GM23338 (cell line): ENCODE measurements around the gene ASXL2. TPM values are rescaled to one million over a fixed set of nuclear protein-coding genes. Genes with fewer than 3 reads are reported as not detected.

Source experiments
- ATAC-seq: fragments of 200-7000 bp; cut with Tn5 transposase; 3 replicates; pipeline ENCODE4 v1.9.1; 2020
- DNase-seq: peaks from one replicate; pipeline ENCODE4 v3.0.0-alpha.2; 2015; ENCODE audit warnings: low spot score
- H2AFZ ChIP-seq: fragments of 200-600 bp; sonication (generic); 2 replicates; pipeline ENCODE4 v1.8.0; 2016; ENCODE audit warnings: antibody characterized with exemption, mild to moderate bottlenecking, moderate library complexity
- H3F3A ChIP-seq: fragments of 200-600 bp; sonication (generic); replicated peaks from 2 replicates; pipeline ENCODE4 v1.8.0; 2017; ENCODE audit warnings: antibody characterized with exemption, mixed run types, low read depth
- H3K27ac ChIP-seq: fragments of 200-600 bp; sonication (generic); 2 replicates; pipeline ENCODE4 v1.6.1; 2016; ENCODE audit warnings: low read depth
- H3K27me3 ChIP-seq: fragments of 200-600 bp; sonication (generic); 2 replicates; pipeline ENCODE4 v1.8.0; 2016; ENCODE audit warnings: mild to moderate bottlenecking, mixed run types, moderate library complexity; ENCODE audit not compliant: insufficient read depth
- H3K36me3 ChIP-seq: fragments of 200-600 bp; sonication (generic); 2 replicates; pipeline ENCODE4 v1.8.0; 2016; ENCODE audit warnings: mild to moderate bottlenecking; ENCODE audit not compliant: insufficient read depth
- H3K4me1 ChIP-seq: fragments of 200-600 bp; sonication (generic); 2 replicates; pipeline ENCODE4 v1.8.0; 2016; ENCODE audit warnings: mild to moderate bottlenecking, moderate library complexity; ENCODE audit not compliant: insufficient read depth
- H3K4me2 ChIP-seq: fragments of 200-600 bp; sonication (generic); 2 replicates; pipeline ENCODE4 v1.7.1; 2017; ENCODE audit warnings: mixed run types
- H3K4me3 ChIP-seq: fragments of 200-600 bp; sonication (generic); 2 replicates; pipeline ENCODE4 v1.6.1; 2016; ENCODE audit warnings: mixed run types
- H3K79me2 ChIP-seq: fragments of 200-600 bp; sonication (generic); replicated peaks from 2 replicates; pipeline ENCODE4 v1.8.0; 2017; ENCODE audit warnings: mild to moderate bottlenecking; ENCODE audit not compliant: insufficient read depth
- H3K9me2 ChIP-seq: fragments of 200-600 bp; sonication (generic); 2 replicates; pipeline ENCODE4 v1.8.0; 2017; ENCODE audit not compliant: insufficient read depth
- H4K20me1 ChIP-seq: fragments of 200-600 bp; sonication (generic); replicated peaks from 2 replicates; pipeline ENCODE4 v1.8.0; 2017; ENCODE audit warnings: mild to moderate bottlenecking; ENCODE audit not compliant: insufficient read depth
- H3K27ac Mint-ChIP-seq: 2 replicates; pipeline ENCODE4 v1.8.0; 2020; ENCODE audit warnings: inconsistent platforms, mild to moderate bottlenecking, moderate library complexity, mixed read lengths
- H3K27me3 Mint-ChIP-seq: 3 replicates; pipeline ENCODE4 v1.8.0; 2022; ENCODE audit warnings: low read depth, mild to moderate bottlenecking, moderate library complexity, mixed read lengths, inconsistent platforms; ENCODE audit not compliant: insufficient read depth, poor library complexity
- H3K36me3 Mint-ChIP-seq: 3 replicates; pipeline ENCODE4 v1.8.0; 2021; ENCODE audit warnings: low read depth, mild to moderate bottlenecking, inconsistent platforms, moderate library complexity, mixed read lengths
- H3K4me1 Mint-ChIP-seq: 3 replicates; pipeline ENCODE4 v1.8.0; 2020; ENCODE audit warnings: mild to moderate bottlenecking, inconsistent platforms, mixed read lengths
- H3K4me3 Mint-ChIP-seq: 3 replicates; pipeline ENCODE4 v1.8.0; 2021; ENCODE audit warnings: moderate library complexity, mild to moderate bottlenecking, inconsistent platforms, mixed read lengths
- H3K9me3 Mint-ChIP-seq: 3 replicates; pipeline ENCODE4 v1.8.0; 2020; ENCODE audit warnings: moderate library complexity, mild to moderate bottlenecking, inconsistent platforms, mixed read lengths
- CTCF ChIP-seq, 2 experiments: fragments of 200-600 bp in 1 of 2; sonication (generic) in 1 of 2; conservative IDR thresholded peaks; 2 replicates each; pipeline versions ENCODE4 v1.5.1 to v1.6.1; 2016 to 2017; ENCODE audit warnings: antibody characterized with exemption in 2 of 2, low read depth in 2 of 2, mild to moderate bottlenecking in 2 of 2, moderate library complexity in 1 of 2
- JUNB ChIP-seq: IDR thresholded peaks from one replicate; pipeline ENCODE4 v1.6.1; 2016; ENCODE audit warnings: antibody characterized with exemption; ENCODE audit not compliant: unreplicated experiment
- POLR2AphosphoS5 ChIP-seq: IDR thresholded peaks from 2 replicates; pipeline ENCODE4 v1.6.1; 2016; ENCODE audit warnings: antibody characterized with exemption, low read depth
- STAT1 ChIP-seq: IDR thresholded peaks from one replicate; pipeline ENCODE4 v1.6.1; 2016; ENCODE audit warnings: antibody characterized with exemption; ENCODE audit not compliant: unreplicated experiment
- ZNF331 ChIP-seq: fragments of 250-450 bp; sonication (Bioruptor Pico); IDR thresholded peaks from 2 replicates; pipeline ENCODE4 v1.5.0; 2020; ENCODE audit warnings: low read depth, mild to moderate bottlenecking, moderate library complexity
- ZNF462 ChIP-seq: fragments of 250-450 bp; sonication (Bioruptor Pico); IDR thresholded peaks from 2 replicates; pipeline ENCODE4 v1.5.0; 2020; ENCODE audit warnings: mild to moderate bottlenecking, moderate library complexity
- polyA plus RNA-seq: library from polyadenylated mRNA; unstranded; fragments of >200 nt; fragmentation: Nextera tagmentation; extraction: Ambion mirVana; gene quantifications from 2 replicates; pipeline ENCODE4 v1.2.1, GENCODE V29; 2016
- total RNA-seq: library from RNA; depleted of rRNA; stranded (reverse); fragments of >200 nt; shearing (Covaris generic); gene quantifications from 2 replicates; pipeline ENCODE4 v1.2.3, GENCODE V29; 2014
- TF ChIP-seq, protein P1 (sequence below): IDR thresholded peaks from 2 replicates; pipeline ENCODE4 v1.6.1; 2016; ENCODE audit warnings: antibody characterized with exemption

Gene ASXL2
- total and polyA plus RNA-seq, 2 experiments from 2014 or later, result 7.0 to 21.8 TPM

- TF ChIP-seq ZNF462 (CRISPR knock-in tag) (no peak), STAT1 (no peak)
- TF ChIP-seq, protein P1, sequence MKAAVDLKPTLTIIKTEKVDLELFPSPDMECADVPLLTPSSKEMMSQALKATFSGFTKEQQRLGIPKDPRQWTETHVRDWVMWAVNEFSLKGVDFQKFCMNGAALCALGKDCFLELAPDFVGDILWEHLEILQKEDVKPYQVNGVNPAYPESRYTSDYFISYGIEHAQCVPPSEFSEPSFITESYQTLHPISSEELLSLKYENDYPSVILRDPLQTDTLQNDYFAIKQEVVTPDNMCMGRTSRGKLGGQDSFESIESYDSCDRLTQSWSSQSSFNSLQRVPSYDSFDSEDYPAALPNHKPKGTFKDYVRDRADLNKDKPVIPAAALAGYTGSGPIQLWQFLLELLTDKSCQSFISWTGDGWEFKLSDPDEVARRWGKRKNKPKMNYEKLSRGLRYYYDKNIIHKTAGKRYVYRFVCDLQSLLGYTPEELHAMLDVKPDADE, result no peak
Observed at GRCh38 chr2:25756536-25756935, 121.8 kb downstream of the ASXL2 start (continued).

- H3F3A ChIP-seq, result no peaks in the 10 kb centered on the region
- no peak overlapping the region for H2AFZ ChIP-seq
- H3K36me3 ChIP-seq, result peaks cover 30% of the 10 kb centered on the region; the same call in 1 of the 2 replicates
- peaks cover 5% of the 10 kb centered on the region; the same call in 1 of the 2 replicates for H4K20me1 ChIP-seq
- H3K9me2 ChIP-seq, result no peaks in the 10 kb centered on the region
- H3K4me3 Mint-ChIP-seq, result no peak overlapping the region
- no peaks in the 10 kb centered on the region for H3K79me2 ChIP-seq
- no peak overlapping the region for H3K27ac Mint-ChIP-seq
- no peaks in the 10 kb centered on the region for H3K4me1 ChIP-seq
- no peak overlapping the region for H3K27ac ChIP-seq
- H3K27me3 ChIP-seq, result no peaks in the 10 kb centered on the region
- H3K36me3 Mint-ChIP-seq, result peaks cover 48% of the 10 kb centered on the region
- no peaks in the 10 kb centered on the region for H3K9me3 Mint-ChIP-seq
- DNase-seq, result no peak
- no peak overlapping the region for H3K4me3 ChIP-seq
- no peak for ATAC-seq
- H3K27me3 Mint-ChIP-seq, result peaks cover 2% of the 10 kb centered on the region
- H3K4me2 ChIP-seq, result no peak overlapping the region
- H3K4me1 Mint-ChIP-seq, result no peaks in the 10 kb centered on the region
- no peak for TF ChIP-seq STAT1
- no peak for TF ChIP-seq CTCF (conservative IDR thresholded peaks at IDR 0.05; ENCODE audit: low read depth in 2 of 2)
- no peak for TF ChIP-seq ZNF331
- no peak for TF ChIP-seq POLR2AphosphoS5
- TF ChIP-seq JUNB, result no peak
- no peak for TF ChIP-seq ZNF462 (CRISPR knock-in tag)
Observed at GRCh38 chr2:25749676-25750075, 128.6 kb downstream of the ASXL2 start.
